SJSA1 (cell line): Measurements from ENCODE around the gene RNF113B. TPM values are rescaled to one million over a fixed set of nuclear protein-coding genes. Genes with fewer than 3 reads are reported as not detected.

Experiments used
- DNase-seq, 2 experiments: peaks; one replicate each; pipeline ENCODE4 v3.0.0-alpha.2; 2015 to 2020; ENCODE audit warnings: low spot score in 2 of 2, low read depth in 1 of 2
- H3K27ac ChIP-seq: fragments of 250-450 bp; sonication (Bioruptor Pico); 2 replicates; pipeline ENCODE4 v1.5.1; 2020; ENCODE audit warnings: mild to moderate bottlenecking, moderate library complexity
- H3K27me3 ChIP-seq: fragments of 250-450 bp; sonication (Bioruptor Pico); replicated peaks from 2 replicates; pipeline ENCODE4 v1.5.1; 2020; ENCODE audit warnings: mild to moderate bottlenecking, moderate library complexity
- H3K36me3 ChIP-seq: fragments of 250-450 bp; sonication (Bioruptor Pico); 2 replicates; pipeline ENCODE4 v1.5.1; 2020; ENCODE audit warnings: mild to moderate bottlenecking
- H3K4me1 ChIP-seq: fragments of 250-450 bp; sonication (Bioruptor Pico); replicated peaks from 2 replicates; pipeline ENCODE4 v1.6.1; 2021; ENCODE audit warnings: mild to moderate bottlenecking
- H3K4me3 ChIP-seq: fragments of 250-450 bp; sonication (Bioruptor Pico); 2 replicates; pipeline ENCODE4 v1.5.1; 2020; ENCODE audit warnings: mild to moderate bottlenecking
- H3K9me3 ChIP-seq: fragments of 250-450 bp; sonication (Bioruptor Pico); replicated peaks from 2 replicates; pipeline ENCODE4 v1.5.1; 2020; ENCODE audit warnings: mild to moderate bottlenecking
- total RNA-seq: library from RNA; depleted of rRNA; stranded (reverse); fragments of >200 nt; shearing (Covaris generic); gene quantifications from 2 replicates; pipeline ENCODE4 v1.2.3, GENCODE V29; 2014

The RNF113B gene
- total RNA-seq, 1 experiment from 2014 or later, result not detected

GRCh38 chr13:98181111-98181815 is 4.2 kb upstream of the RNF113B start:
- Histone ChIP-seq H3K4me1 (peaks cover 18% of the 10 kb centered on the region), H3K36me3 (peaks cover 11% of the 10 kb centered on the region), H3K9me3 (no peaks in the 10 kb centered on the region), H3K27me3 (no peaks in the 10 kb centered on the region), H3K27ac (no peak overlapping the region), H3K4me3 (no peak overlapping the region)
- no peak for DNase-seq

GRCh38 chr13:98180092-98180491 is 3.0 kb upstream of the RNF113B start:
- Histone ChIP-seq H3K36me3 (peaks cover 11% of the 10 kb centered on the region), H3K4me1 (peaks cover 30% of the 10 kb centered on the region), H3K27ac (no peak overlapping the region), H3K4me3 (no peak overlapping the region), H3K9me3 (no peaks in the 10 kb centered on the region), H3K27me3 (no peaks in the 10 kb centered on the region)
- DNase-seq, result no peak

- Histone ChIP-seq H3K27me3 (no peaks in the 10 kb centered on the region), H3K4me1 (peaks cover 73% of the 10 kb centered on the region), H3K4me3 (no peak overlapping the region), H3K27ac (peak overlapping the region; percentile 77), H3K36me3 (peaks cover 8% of the 10 kb centered on the region), H3K9me3 (no peaks in the 10 kb centered on the region)
- DNase-seq, result peak in 1 of 2 experiments; percentile 42
Observed at GRCh38 chr13:98175823-98176222, 1.2 kb downstream of the RNF113B start.

- H3K4me1 ChIP-seq, result peaks cover 68% of the 10 kb centered on the region
- H3K4me3 ChIP-seq, result no peak overlapping the region
- peaks cover 8% of the 10 kb centered on the region for H3K36me3 ChIP-seq
- H3K27ac ChIP-seq, result peak overlapping the region; percentile 77
- H3K9me3 ChIP-seq, result no peaks in the 10 kb centered on the region
- no peaks in the 10 kb centered on the region for H3K27me3 ChIP-seq
- DNase-seq, result no peak
Observed at GRCh38 chr13:98175043-98175442, 2.0 kb downstream of the RNF113B start.

GRCh38 chr13:98174307-98174706 is 2.8 kb downstream of the RNF113B start:
- Histone ChIP-seq H3K27me3 (no peaks in the 10 kb centered on the region), H3K36me3 (peaks cover 8% of the 10 kb centered on the region), H3K9me3 (no peaks in the 10 kb centered on the region), H3K27ac (peak overlapping the region; percentile 77), H3K4me1 (peaks cover 67% of the 10 kb centered on the region), H3K4me3 (no peak overlapping the region)
- no peak for DNase-seq

GRCh38 chr13:98173431-98174152 is 3.5 kb downstream of the RNF113B start:
- peaks cover 67% of the 10 kb centered on the region for H3K4me1 ChIP-seq
- H3K27ac ChIP-seq, result peak overlapping the region; percentile 77
- no peak overlapping the region for H3K4me3 ChIP-seq
- H3K36me3 ChIP-seq, result peaks cover 8% of the 10 kb centered on the region
- H3K9me3 ChIP-seq, result no peaks in the 10 kb centered on the region
- peak; percentile 64 to 81 for DNase-seq
- H3K27me3 ChIP-seq, result no peaks in the 10 kb centered on the region

- Histone ChIP-seq H3K4me3 (no peak overlapping the region), H3K4me1 (peaks cover 67% of the 10 kb centered on the region), H3K9me3 (no peaks in the 10 kb centered on the region), H3K27me3 (no peaks in the 10 kb centered on the region), H3K27ac (peak overlapping the region; percentile 77), H3K36me3 (peaks cover 8% of the 10 kb centered on the region)
- peak in 1 of 2 experiments; percentile 44 for DNase-seq
Observed at GRCh38 chr13:98172590-98173422, 4.3 kb downstream of the RNF113B start.

- peak; percentile 47 to 55 for DNase-seq
- no peaks in the 10 kb centered on the region for H3K9me3 ChIP-seq
- H3K36me3 ChIP-seq, result peaks cover 6% of the 10 kb centered on the region
- no peak overlapping the region for H3K4me3 ChIP-seq
- H3K4me1 ChIP-seq, result peaks cover 63% of the 10 kb centered on the region
- H3K27ac ChIP-seq, result peak overlapping the region; percentile 77
- H3K27me3 ChIP-seq, result no peaks in the 10 kb centered on the region
Observed at GRCh38 chr13:98171900-98172589, 5.0 kb downstream of the RNF113B start.

- H3K27me3 ChIP-seq, result no peaks in the 10 kb centered on the region
- H3K4me3 ChIP-seq, result no peak overlapping the region
- H3K4me1 ChIP-seq, result peaks cover 36% of the 10 kb centered on the region
Observed at GRCh38 chr13:98169331-98169730, 7.7 kb downstream of the RNF113B start.

GRCh38 chr13:98162935-98163334 is 14.1 kb downstream of the RNF113B start:
- H3K27me3 ChIP-seq, result no peaks in the 10 kb centered on the region
- DNase-seq, result no peak

More at GRCh38 chr13:98169331-98169730, 7.7 kb downstream of the RNF113B start:
- H3K27ac ChIP-seq, result no peak overlapping the region
- no peaks in the 10 kb centered on the region for H3K9me3 ChIP-seq
- no peaks in the 10 kb centered on the region for H3K36me3 ChIP-seq
- DNase-seq, result no peak

GRCh38 chr13:98158172-98158899 is 18.7 kb downstream of the RNF113B start:
- peaks cover 31% of the 10 kb centered on the region for H3K36me3 ChIP-seq
- DNase-seq, result no peak
- no peak overlapping the region for H3K4me3 ChIP-seq
- H3K27ac ChIP-seq, result no peak overlapping the region
- no peaks in the 10 kb centered on the region; the same call in 1 of the 2 replicates for H3K9me3 ChIP-seq
- H3K4me1 ChIP-seq, result peaks cover 5% of the 10 kb centered on the region
- H3K27me3 ChIP-seq, result no peaks in the 10 kb centered on the region

More at GRCh38 chr13:98162935-98163334, 14.1 kb downstream of the RNF113B start:
- Histone ChIP-seq H3K9me3 (no peaks in the 10 kb centered on the region), H3K27ac (no peak overlapping the region), H3K4me1 (no peaks in the 10 kb centered on the region), H3K36me3 (peaks cover 18% of the 10 kb centered on the region), H3K4me3 (no peak overlapping the region)

GRCh38 chr13:98157609-98158008 is 19.5 kb downstream of the RNF113B start:
- Histone ChIP-seq H3K4me1 (peaks cover 5% of the 10 kb centered on the region), H3K27ac (no peak overlapping the region), H3K36me3 (peaks cover 28% of the 10 kb centered on the region), H3K27me3 (no peaks in the 10 kb centered on the region), H3K4me3 (no peak overlapping the region), H3K9me3 (no peaks in the 10 kb centered on the region; the same call in 1 of the 2 replicates)
- DNase-seq, result no peak
